GM12878 (cell line): ENCODE data around the gene HIRA. TPM values are rescaled to one million over a fixed set of nuclear protein-coding genes. Genes with fewer than 3 reads are reported as not detected.

Experiments used
- CBFB ChIP-seq: IDR thresholded peaks from 2 replicates; pipeline ENCODE4 v1.6.1; 2016; ENCODE audit warnings: antibody characterized with exemption, low read depth
- CTCF ChIP-seq, 3 experiments: IDR thresholded peaks in 2 of 3; conservative IDR thresholded peaks in 1 of 3; 2 replicates each; pipeline ENCODE4 v1.5.1; 2011; ENCODE audit warnings: low read depth in 3 of 3, low read length in 3 of 3, mild to moderate bottlenecking in 3 of 3, control low read depth in 2 of 3, moderate library complexity in 2 of 3, inconsistent platforms in 1 of 3, mixed read lengths in 1 of 3; ENCODE audit not compliant: control insufficient read depth in 2 of 3, insufficient read depth in 1 of 3; ENCODE audit errors: extremely low read depth in 1 of 3
- EGR1 ChIP-seq, 2 experiments: IDR thresholded peaks; 1 replicate in 1 of 2; 2 replicates in 1 of 2; pipeline ENCODE4 v1.6.1; 2011 to 2012; ENCODE audit warnings: low read depth in 2 of 2, low read length in 2 of 2, borderline replicate concordance in 1 of 2, mild to moderate bottlenecking in 1 of 2, moderate library complexity in 1 of 2
- HDAC2 ChIP-seq: fragments of 200-600 bp; sonication (generic); IDR thresholded peaks from 2 replicates; pipeline ENCODE4 v1.6.1; 2017
- IKZF1 ChIP-seq: fragments of 450-650 bp; conservative IDR thresholded peaks from 2 replicates; pipeline ENCODE4 v1.6.1; 2017; ENCODE audit warnings: antibody characterized with exemption, mild to moderate bottlenecking
- NFYA ChIP-seq: IDR thresholded peaks from 2 replicates; pipeline ENCODE4 v1.6.1; 2011; ENCODE audit warnings: low read depth, mild to moderate bottlenecking, low read length, improper control_type of control experiment, borderline replicate concordance
- NR2F1 ChIP-seq: fragments of 450-650 bp; conservative IDR thresholded peaks from 2 replicates; pipeline ENCODE4 v1.6.1; 2017; ENCODE audit warnings: mild to moderate bottlenecking
- RUNX3 ChIP-seq: IDR thresholded peaks from 2 replicates; pipeline ENCODE4 v1.6.1; 2012; ENCODE audit warnings: low read length, inconsistent platforms
- SMARCA5 ChIP-seq: fragments of 450-650 bp; IDR thresholded peaks from 2 replicates; pipeline ENCODE4 v1.6.1; 2017; ENCODE audit warnings: mild to moderate bottlenecking
- SP1 ChIP-seq: IDR thresholded peaks from one replicate; pipeline ENCODE4 v1.6.1; 2011; ENCODE audit warnings: low read depth, low read length
- SREBF1 ChIP-seq: IDR thresholded peaks from 2 replicates; pipeline ENCODE4 v1.6.1; 2012; ENCODE audit warnings: mild to moderate bottlenecking, low read length
- STAT3 ChIP-seq: IDR thresholded peaks from 2 replicates; pipeline ENCODE4 v1.6.1; 2011; ENCODE audit warnings: low read depth, low read length, improper control_type of control experiment
- ZBTB40 ChIP-seq: fragments of 450-650 bp; IDR thresholded peaks from 2 replicates; pipeline ENCODE4 v1.6.1; 2016; ENCODE audit warnings: mild to moderate bottlenecking, moderate library complexity, borderline replicate concordance
- ZNF217 ChIP-seq: fragments of 450-650 bp; IDR thresholded peaks from 2 replicates; pipeline ENCODE4 v1.6.1; 2017; ENCODE audit warnings: antibody characterized with exemption, mild to moderate bottlenecking
- polyA plus RNA-seq, 11 experiments: library from polyadenylated mRNA; depleted of rRNA in 4 of 11; unstranded in 6 of 11; stranded (reverse) in 5 of 11; fragments of >200 nt; fragmentation: Nextera tagmentation in 4 of 11; fragmentation: Illumina TruSeq in 1 of 11; extraction: Ambion mirVana in 4 of 11; extraction: Trizol in 1 of 11; gene quantifications; 1 replicate in 1 of 11; 2 replicates in 10 of 11; pipeline versions ENCODE4 v1.2.1 to v1.2.3, GENCODE V29; 2011 to 2016; ENCODE audit warnings: inconsistent platforms in 2 of 11, missing spikeins in 2 of 11, low read depth in 1 of 11
- total RNA-seq, 4 experiments: library from RNA; depleted of rRNA in 3 of 4; stranded (reverse); fragments of >200 nt in 3 of 4; fragmentation: Illumina TruSeq in 1 of 4; extraction: Trizol in 1 of 4; gene quantifications; 2 replicates each; pipeline versions ENCODE4 v1.2.1 to v1.2.3, GENCODE V29; 2013 to 2021
- TF ChIP-seq, protein P1 (sequence below): fragments of 150-350 bp; IDR thresholded peaks from 2 replicates; pipeline ENCODE4 v1.6.1; 2016; ENCODE audit warnings: low read depth, low read length
- TF ChIP-seq, protein P2 (sequence below): fragments of 450-650 bp; IDR thresholded peaks from 2 replicates; pipeline ENCODE4 v1.6.1; 2017; ENCODE audit warnings: mild to moderate bottlenecking

HIRA gene
- total and polyA plus RNA-seq, 10 of the 15 experiments (the other 5 are each of a cell fraction or from before 2014, with no cell fraction given) = 0.34 to 32.7 (median 14.5) TPM

DNA sequence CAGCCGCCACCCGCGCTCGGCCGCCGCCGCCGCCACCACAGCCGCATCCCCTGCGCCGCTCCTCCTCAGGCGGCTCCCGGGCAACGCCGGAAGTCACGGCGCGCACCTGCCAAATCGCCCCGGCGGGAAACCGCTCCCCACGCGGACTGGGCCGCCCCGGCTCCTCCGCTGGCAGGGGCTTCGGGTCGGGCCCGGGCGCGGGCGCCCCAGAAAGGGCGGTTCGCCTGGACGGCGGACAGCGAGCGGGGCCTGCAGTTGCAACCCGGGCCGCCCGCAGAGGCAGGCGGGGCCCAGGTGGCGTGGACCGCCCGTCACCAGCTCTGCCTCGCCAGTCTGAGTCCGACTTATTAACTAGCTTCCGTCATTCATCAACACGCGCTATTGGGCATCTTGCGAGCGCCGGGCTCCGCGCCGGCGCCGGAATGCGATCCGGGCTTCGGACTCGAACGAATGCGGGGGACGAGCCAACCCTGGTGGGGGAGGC is at the start of gene HIRA (continued):
- peak; percentile 41 to 48; a peak in 2 of 3 replicates for TF ChIP-seq EGR1 (IDR thresholded peaks at IDR 0.05; ENCODE audit: borderline replicate concordance in 1 of 2, low read depth in 2 of 2, low read length in 2 of 2)
- no peak for TF ChIP-seq HDAC2
- no peak for TF ChIP-seq STAT3
- no peak for TF ChIP-seq NFYA
- TF ChIP-seq SP1 = peak; percentile 49
- TF ChIP-seq, protein P1, sequence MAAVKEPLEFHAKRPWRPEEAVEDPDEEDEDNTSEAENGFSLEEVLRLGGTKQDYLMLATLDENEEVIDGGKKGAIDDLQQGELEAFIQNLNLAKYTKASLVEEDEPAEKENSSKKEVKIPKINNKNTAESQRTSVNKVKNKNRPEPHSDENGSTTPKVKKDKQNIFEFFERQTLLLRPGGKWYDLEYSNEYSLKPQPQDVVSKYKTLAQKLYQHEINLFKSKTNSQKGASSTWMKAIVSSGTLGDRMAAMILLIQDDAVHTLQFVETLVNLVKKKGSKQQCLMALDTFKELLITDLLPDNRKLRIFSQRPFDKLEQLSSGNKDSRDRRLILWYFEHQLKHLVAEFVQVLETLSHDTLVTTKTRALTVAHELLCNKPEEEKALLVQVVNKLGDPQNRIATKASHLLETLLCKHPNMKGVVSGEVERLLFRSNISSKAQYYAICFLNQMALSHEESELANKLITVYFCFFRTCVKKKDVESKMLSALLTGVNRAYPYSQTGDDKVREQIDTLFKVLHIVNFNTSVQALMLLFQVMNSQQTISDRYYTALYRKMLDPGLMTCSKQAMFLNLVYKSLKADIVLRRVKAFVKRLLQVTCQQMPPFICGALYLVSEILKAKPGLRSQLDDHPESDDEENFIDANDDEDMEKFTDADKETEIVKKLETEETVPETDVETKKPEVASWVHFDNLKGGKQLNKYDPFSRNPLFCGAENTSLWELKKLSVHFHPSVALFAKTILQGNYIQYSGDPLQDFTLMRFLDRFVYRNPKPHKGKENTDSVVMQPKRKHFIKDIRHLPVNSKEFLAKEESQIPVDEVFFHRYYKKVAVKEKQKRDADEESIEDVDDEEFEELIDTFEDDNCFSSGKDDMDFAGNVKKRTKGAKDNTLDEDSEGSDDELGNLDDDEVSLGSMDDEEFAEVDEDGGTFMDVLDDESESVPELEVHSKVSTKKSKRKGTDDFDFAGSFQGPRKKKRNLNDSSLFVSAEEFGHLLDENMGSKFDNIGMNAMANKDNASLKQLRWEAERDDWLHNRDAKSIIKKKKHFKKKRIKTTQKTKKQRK = no peak
- TF ChIP-seq SMARCA5 = peak; percentile 77
- peak; percentile 43 for TF ChIP-seq IKZF1
- no peak for TF ChIP-seq CBFB
- peak; percentile 35; the same call in 1 of the 2 replicates for TF ChIP-seq ZNF217
- TF ChIP-seq ZBTB40 = peak; percentile 8; the same call in 1 of the 2 replicates
- no peak for TF ChIP-seq CTCF (IDR thresholded peaks at IDR 0.05 in 2 of 3, conservative IDR thresholded peaks at IDR 0.05 in 1 of 3; ENCODE audit: control insufficient read depth in 2 of 3, extremely low read depth in 1 of 3, insufficient read depth in 1 of 3, low read depth in 3 of 3, low read length in 3 of 3)
- TF ChIP-seq, protein P2, sequence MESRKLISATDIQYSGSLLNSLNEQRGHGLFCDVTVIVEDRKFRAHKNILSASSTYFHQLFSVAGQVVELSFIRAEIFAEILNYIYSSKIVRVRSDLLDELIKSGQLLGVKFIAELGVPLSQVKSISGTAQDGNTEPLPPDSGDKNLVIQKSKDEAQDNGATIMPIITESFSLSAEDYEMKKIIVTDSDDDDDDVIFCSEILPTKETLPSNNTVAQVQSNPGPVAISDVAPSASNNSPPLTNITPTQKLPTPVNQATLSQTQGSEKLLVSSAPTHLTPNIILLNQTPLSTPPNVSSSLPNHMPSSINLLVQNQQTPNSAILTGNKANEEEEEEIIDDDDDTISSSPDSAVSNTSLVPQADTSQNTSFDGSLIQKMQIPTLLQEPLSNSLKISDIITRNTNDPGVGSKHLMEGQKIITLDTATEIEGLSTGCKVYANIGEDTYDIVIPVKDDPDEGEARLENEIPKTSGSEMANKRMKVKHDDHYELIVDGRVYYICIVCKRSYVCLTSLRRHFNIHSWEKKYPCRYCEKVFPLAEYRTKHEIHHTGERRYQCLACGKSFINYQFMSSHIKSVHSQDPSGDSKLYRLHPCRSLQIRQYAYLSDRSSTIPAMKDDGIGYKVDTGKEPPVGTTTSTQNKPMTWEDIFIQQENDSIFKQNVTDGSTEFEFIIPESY = no peak
- no peak for TF ChIP-seq SREBF1
- TF ChIP-seq RUNX3 = no peak
- peak; percentile 28; the same call in 1 of the 2 replicates for TF ChIP-seq NR2F1
